ENCODE results near the gene KDM5B. TPM values are rescaled to one million over a fixed set of nuclear protein-coding genes. Genes with fewer than 3 reads are reported as not detected.

The KDM5B gene
- total RNA-seq, 4 donors from 2014 or later: 40.8 to 69.7 (median 45.7) TPM

- no peak for TF ChIP-seq CTCF (IDR thresholded peaks at IDR 0.05)
- ATAC-seq (ENCODE audit: low FRiP score) (no peak), DNase-seq (ENCODE audit: low spot score) (no peak)
These were observed 120.9 kb downstream of the KDM5B start for GRCh38 chr1:202687370-202687769.

DNA sequence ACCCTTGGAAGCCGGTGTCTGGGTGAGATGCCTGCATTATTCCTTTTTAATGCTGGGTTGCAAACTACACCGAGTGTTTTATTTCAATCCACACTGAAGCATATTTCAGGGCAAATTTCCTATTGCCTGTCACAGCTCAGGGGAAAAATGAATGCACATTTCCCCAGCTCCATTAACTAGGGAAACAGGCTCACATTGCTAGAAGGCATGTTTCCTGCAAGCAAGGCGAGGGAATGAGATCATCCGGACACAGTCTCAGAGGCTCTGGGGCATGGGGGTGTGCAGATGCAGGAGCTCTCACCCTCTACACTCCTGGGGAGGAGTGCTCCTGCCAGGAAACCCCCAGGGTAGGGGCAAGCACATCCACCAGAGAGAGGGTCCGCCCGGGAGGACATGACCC is 122.6 kb downstream of the KDM5B start:
- ATAC-seq (ENCODE audit: low FRiP score): no peak
- no peak for DNase-seq (ENCODE audit: low spot score)
- TF ChIP-seq CTCF (IDR thresholded peaks at IDR 0.05): no peak

DNA sequence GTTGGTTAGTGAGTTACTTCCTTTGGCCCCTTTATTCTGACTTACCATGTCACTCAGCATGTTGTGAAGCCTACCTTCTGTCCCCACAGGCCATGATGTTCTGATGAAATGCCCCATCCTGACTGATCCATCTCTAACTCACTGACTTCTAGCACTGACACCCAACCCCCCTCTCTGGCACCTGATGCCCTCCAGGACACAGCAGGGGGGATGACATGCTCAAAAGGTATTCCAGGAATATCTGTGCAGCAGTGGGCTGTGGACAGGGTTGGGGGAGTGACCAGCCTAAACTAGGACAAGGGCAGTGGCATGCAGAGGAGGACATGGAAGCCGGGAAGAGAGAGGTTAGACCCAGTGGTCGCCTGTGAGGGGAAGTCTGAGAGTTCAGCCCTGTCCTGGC is 123.5 kb downstream of the KDM5B start:
- no peak for TF ChIP-seq CTCF (IDR thresholded peaks at IDR 0.05)
- no peak for DNase-seq (ENCODE audit: low spot score)
- ATAC-seq (ENCODE audit: low FRiP score): no peak

DNA sequence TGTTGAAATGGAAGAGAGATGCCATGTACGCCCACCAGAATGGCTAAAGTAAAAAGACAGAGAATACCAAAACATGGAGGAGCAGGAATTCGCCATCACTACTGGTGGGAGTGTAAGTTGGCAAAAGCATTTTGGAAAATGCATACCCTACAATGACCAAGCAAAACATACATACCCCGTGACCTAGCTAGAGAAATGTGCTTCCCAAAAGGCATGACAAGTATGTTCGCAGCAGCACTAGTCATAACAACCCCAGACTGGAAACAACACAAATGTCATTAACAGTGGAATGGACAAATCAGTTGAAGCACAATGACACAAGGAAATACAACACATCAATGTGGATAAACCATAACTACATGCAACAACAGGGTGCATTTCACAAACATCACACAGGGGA is 125.2 kb downstream of the KDM5B start:
- ATAC-seq (ENCODE audit: low FRiP score) (no peak), DNase-seq (ENCODE audit: low spot score) (no peak)
- no peak for TF ChIP-seq CTCF (IDR thresholded peaks at IDR 0.05)

GRCh38 chr1:202682477-202682876 is 125.7 kb downstream of the KDM5B start:
- no peak for ATAC-seq (ENCODE audit: low FRiP score)
- TF ChIP-seq CTCF (IDR thresholded peaks at IDR 0.05): no peak

GRCh38 chr1:202681736-202682420 is 126.3 kb downstream of the KDM5B start:
- ATAC-seq (ENCODE audit: low FRiP score) (no peak), DNase-seq (ENCODE audit: low spot score) (no peak)
- no peak for TF ChIP-seq CTCF (IDR thresholded peaks at IDR 0.05)

More at GRCh38 chr1:202682477-202682876, 125.7 kb downstream of the KDM5B start:
- DNase-seq (ENCODE audit: low spot score): no peak

- ATAC-seq (ENCODE audit: low FRiP score): no peak
- no peak for TF ChIP-seq CTCF (IDR thresholded peaks at IDR 0.05)
- no peak for DNase-seq (ENCODE audit: low spot score)
These were observed 127.5 kb downstream of the KDM5B start for GRCh38 chr1:202680586-202681352.
